ENCODE measurements around the gene ACSS3. TPM values are rescaled to one million over a fixed set of nuclear protein-coding genes. Genes with fewer than 3 reads are reported as not detected.

Gene ACSS3
- total RNA-seq, 2 experiments from 2014 or later = not detected

DNA sequence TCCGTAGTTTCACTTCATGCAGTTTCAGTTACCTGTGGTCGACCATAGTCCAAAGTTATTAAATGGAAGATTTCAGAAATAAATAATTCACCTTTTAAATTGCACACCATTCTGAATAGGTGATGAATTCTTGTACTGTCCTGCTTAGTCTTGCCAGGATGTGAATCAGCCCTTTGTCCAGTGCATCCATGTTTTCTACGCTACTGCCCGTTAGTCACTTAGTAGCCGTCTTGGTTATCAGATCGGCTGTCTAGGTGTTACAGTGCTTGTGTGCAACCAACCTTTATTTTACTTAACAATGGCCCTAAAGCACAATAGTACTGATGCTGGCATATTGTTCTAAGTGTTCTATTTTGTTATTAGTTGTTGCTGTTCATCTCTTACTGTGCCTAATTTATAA is 146.7 kb downstream of the ACSS3 start:
- intact Hi-C loops (cut with DNase I, micrococcal nuclease) = no loop called here
- Mint-ChIP-seq H3K9me3 (peaks cover 3% of the 10 kb centered on the region), H3K4me1 (ENCODE audit: low read depth) (no peaks in the 10 kb centered on the region), H3K27me3 (no peaks in the 10 kb centered on the region), H3K27ac (no peak overlapping the region), H3K36me3 (ENCODE audit: low read depth) (no peaks in the 10 kb centered on the region), H3K4me3 (no peak overlapping the region)
- Histone ChIP-seq H3K4me1 (ENCODE audit: insufficient read depth, low read length) (no peaks in the 10 kb centered on the region), H3K27me3 (ENCODE audit: control insufficient read depth in 1 of 2, insufficient read depth in 2 of 2, low read length in 2 of 2) (no peaks in the 10 kb centered on the region), H3K9me3 (ENCODE audit: control insufficient read depth in 1 of 2, insufficient read depth in 1 of 2, low read length in 2 of 2) (no peaks in the 10 kb centered on the region), H3K4me3 (ENCODE audit: low read length) (no peak overlapping the region), H3K27ac (ENCODE audit: low read depth in 1 of 2, low read length in 2 of 2) (no peak overlapping the region), H3K36me3 (ENCODE audit: insufficient read depth, low read length) (no peaks in the 10 kb centered on the region)
- ATAC-seq (ENCODE audit: poor library complexity) (no peak), DNase-seq (no peak)
- TF ChIP-seq, protein P1, sequence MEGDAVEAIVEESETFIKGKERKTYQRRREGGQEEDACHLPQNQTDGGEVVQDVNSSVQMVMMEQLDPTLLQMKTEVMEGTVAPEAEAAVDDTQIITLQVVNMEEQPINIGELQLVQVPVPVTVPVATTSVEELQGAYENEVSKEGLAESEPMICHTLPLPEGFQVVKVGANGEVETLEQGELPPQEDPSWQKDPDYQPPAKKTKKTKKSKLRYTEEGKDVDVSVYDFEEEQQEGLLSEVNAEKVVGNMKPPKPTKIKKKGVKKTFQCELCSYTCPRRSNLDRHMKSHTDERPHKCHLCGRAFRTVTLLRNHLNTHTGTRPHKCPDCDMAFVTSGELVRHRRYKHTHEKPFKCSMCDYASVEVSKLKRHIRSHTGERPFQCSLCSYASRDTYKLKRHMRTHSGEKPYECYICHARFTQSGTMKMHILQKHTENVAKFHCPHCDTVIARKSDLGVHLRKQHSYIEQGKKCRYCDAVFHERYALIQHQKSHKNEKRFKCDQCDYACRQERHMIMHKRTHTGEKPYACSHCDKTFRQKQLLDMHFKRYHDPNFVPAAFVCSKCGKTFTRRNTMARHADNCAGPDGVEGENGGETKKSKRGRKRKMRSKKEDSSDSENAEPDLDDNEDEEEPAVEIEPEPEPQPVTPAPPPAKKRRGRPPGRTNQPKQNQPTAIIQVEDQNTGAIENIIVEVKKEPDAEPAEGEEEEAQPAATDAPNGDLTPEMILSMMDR (IDR thresholded peaks at IDR 0.05) = no peak
- POLR2A ChIA-PET = no interaction called here
- CTCF ChIA-PET = no interaction called here

- POLR2A ChIA-PET = no interaction called here
- H3K27ac Mint-ChIP-seq = no peak overlapping the region
- no peak for DNase-seq
- Histone ChIP-seq H3K27ac (ENCODE audit: low read depth in 1 of 2, low read length in 2 of 2) (no peak overlapping the region), H3K36me3 (ENCODE audit: insufficient read depth, low read length) (no peaks in the 10 kb centered on the region), H3K4me1 (ENCODE audit: insufficient read depth, low read length) (no peaks in the 10 kb centered on the region), H3K4me3 (ENCODE audit: low read length) (no peak overlapping the region), H3K9me3 (ENCODE audit: control insufficient read depth in 1 of 2, insufficient read depth in 1 of 2, low read length in 2 of 2) (no peaks in the 10 kb centered on the region), H3K27me3 (ENCODE audit: control insufficient read depth in 1 of 2, insufficient read depth in 2 of 2, low read length in 2 of 2) (no peaks in the 10 kb centered on the region)
- ATAC-seq (ENCODE audit: poor library complexity) = no peak
- no peaks in the 10 kb centered on the region for H3K4me1 Mint-ChIP-seq (ENCODE audit: low read depth)
- TF ChIP-seq, protein P1 (IDR thresholded peaks at IDR 0.05) = no peak
- H3K9me3 Mint-ChIP-seq = peaks cover 3% of the 10 kb centered on the region
- H3K36me3 Mint-ChIP-seq (ENCODE audit: low read depth) = no peaks in the 10 kb centered on the region
- no peak overlapping the region for H3K4me3 Mint-ChIP-seq
- no peaks in the 10 kb centered on the region for H3K27me3 Mint-ChIP-seq
- CTCF ChIA-PET = no interaction called here
- intact Hi-C loops (cut with DNase I, micrococcal nuclease) = no loop called here
Measured at GRCh38 chr12:81229759-81230158, 151.9 kb downstream of the ACSS3 start.

- Mint-ChIP-seq H3K9me3 (peaks cover 3% of the 10 kb centered on the region), H3K4me1 (ENCODE audit: low read depth) (no peaks in the 10 kb centered on the region), H3K27me3 (no peaks in the 10 kb centered on the region), H3K27ac (no peak overlapping the region), H3K36me3 (ENCODE audit: low read depth) (no peaks in the 10 kb centered on the region), H3K4me3 (no peak overlapping the region)
- ATAC-seq (ENCODE audit: poor library complexity) (no peak), DNase-seq (no peak)
- no peaks in the 10 kb centered on the region for H3K9me3 ChIP-seq (ENCODE audit: control insufficient read depth in 1 of 2, insufficient read depth in 1 of 2, low read length in 2 of 2)
- intact Hi-C loops (cut with DNase I, micrococcal nuclease) = no loop called here
- H3K4me3 ChIP-seq (ENCODE audit: low read length) = no peak overlapping the region
- POLR2A ChIA-PET = no interaction called here
- no peak overlapping the region for H3K27ac ChIP-seq (ENCODE audit: low read depth in 1 of 2, low read length in 2 of 2)
- no peaks in the 10 kb centered on the region for H3K4me1 ChIP-seq (ENCODE audit: insufficient read depth, low read length)
- TF ChIP-seq, protein P1 (IDR thresholded peaks at IDR 0.05) = no peak
- CTCF ChIA-PET = no interaction called here
- H3K27me3 ChIP-seq (ENCODE audit: control insufficient read depth in 1 of 2, insufficient read depth in 2 of 2, low read length in 2 of 2) = no peaks in the 10 kb centered on the region
- no peaks in the 10 kb centered on the region for H3K36me3 ChIP-seq (ENCODE audit: insufficient read depth, low read length)
Measured at GRCh38 chr12:81231574-81232368, 153.9 kb downstream of the ACSS3 start.

Measured in CD4-positive, alpha-beta T cell (primary cell).